Muscle of arm (tissue), 12 donors: ENCODE data around the gene WNT3A. TPM values are rescaled to one million over a fixed set of nuclear protein-coding genes. Genes with fewer than 3 reads are reported as not detected.

Experiments used
- DNase-seq: peaks from one replicate; pipeline ENCODE4 v3.0.0-alpha.2; 2013
- polyA plus RNA-seq, 12 donors: library from polyadenylated mRNA; unstranded; fragments of 120-200 nt; gene quantifications; one replicate each; pipeline ENCODE4 v1.2.1, GENCODE V29; 2013; ENCODE audit not compliant: insufficient read length in 12 of 12

The WNT3A gene
- polyA plus RNA-seq, 12 donors: 0.04 to 2.0 (median 0.38) TPM; not detected in 8

GRCh38 chr1:228031276-228031995, 24.6 kb downstream of the WNT3A start:
- DNase-seq: no peak

- DNase-seq: no peak
Observed at GRCh38 chr1:228032041-228032440, 25.2 kb downstream of the WNT3A start.

DNA sequence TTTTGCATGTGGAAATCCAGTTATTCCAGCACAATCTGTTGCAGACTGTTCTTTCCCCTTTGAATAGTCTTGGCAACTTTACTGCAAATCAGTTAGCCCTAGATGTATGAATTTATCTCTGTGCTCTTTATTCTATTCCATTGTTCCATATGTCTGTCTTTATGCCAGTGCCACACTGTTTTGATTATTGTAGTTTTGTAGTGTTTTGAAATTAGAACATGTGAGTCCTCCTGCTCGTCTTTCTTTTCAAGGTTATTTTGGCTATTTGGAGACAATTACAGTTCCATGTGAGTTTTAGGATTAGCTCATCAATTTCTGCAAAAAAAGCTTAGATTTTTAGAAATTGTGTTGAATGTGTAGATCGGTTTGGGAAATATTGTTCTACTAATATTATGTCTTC, 26.6 kb downstream of the WNT3A start:
- no peak for DNase-seq

- DNase-seq: no peak
Observed at GRCh38 chr1:228034954-228035837, 28.4 kb downstream of the WNT3A start.

DNA sequence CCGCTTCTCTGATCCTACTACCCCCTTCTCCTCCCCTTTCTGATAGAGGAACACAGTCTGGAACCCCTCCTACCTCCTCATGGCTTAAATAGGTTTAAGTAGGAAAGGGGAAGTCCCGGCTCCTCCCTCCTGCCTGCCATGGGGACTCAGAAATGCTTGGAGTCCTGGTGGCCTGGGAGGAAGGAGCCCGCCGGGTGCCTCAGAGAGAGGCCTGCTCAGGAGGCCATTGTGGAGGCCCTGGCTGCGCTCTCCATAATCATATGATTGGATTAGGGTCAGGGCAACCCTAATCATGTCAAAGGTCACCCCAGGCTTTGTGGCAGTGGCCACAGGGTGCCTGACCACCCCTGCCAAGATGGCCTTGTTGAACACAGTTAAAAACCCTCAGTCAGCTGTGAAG, 29.0 kb downstream of the WNT3A start:
- DNase-seq: no peak

- DNase-seq: no peak
Observed at GRCh38 chr1:228036701-228037231, 30.0 kb downstream of the WNT3A start.

GRCh38 chr1:228037401-228038386, 30.9 kb downstream of the WNT3A start:
- no peak for DNase-seq

DNA sequence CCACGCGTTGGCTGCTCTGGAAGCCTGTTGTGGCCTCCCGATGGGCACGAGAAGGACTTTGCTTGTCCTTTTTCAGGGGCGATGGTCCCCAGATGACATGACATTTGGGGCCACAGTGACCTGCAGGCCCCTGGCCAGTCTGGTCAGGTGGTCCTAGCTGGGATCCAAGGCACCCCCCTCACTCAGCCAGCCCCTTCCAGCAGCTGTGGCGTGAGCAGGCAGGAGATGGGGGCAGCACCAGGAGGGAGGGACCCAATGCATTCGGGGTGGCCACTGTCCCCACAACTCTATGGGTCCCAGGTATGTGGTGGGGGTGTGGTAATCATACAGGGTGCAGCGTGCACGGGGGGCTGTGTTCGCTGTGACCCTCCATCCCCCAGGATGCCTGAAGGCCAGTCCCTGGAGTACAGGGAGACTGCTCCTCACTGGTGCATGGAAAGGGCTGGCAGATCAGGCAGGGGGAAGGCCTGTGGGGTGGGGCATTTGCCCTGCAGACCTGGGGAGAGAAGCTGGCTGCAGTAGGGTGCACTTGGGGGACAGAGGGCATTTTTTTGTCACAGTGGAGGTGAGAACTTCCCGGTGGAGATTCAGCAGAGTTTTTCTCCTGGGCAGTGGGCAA, 31.7 kb downstream of the WNT3A start:
- no peak for DNase-seq

- no peak for DNase-seq
Observed at GRCh38 chr1:228039006-228039903, 32.5 kb downstream of the WNT3A start.

GRCh38 chr1:228039986-228040385, 33.2 kb downstream of the WNT3A start:
- no peak for DNase-seq

DNA sequence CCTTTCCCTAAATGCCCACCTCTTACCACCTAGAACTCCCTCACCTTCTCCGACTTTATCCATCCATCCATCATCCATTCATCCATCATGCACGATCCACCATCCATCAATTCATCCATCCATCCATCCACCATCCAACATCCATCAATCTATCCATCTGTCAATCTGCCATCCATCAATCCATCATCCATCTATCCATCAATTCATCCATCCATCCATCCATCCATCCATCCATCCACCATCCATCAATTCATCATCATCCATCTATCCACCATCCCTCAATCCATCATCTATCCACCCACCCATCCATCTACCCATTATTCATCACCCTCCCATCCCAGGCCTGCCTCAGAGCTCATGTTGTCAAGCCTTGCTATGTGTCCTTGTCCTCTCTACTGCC, 34.5 kb downstream of the WNT3A start:
- no peak for DNase-seq

- DNase-seq: no peak
Observed at GRCh38 chr1:228042508-228042907, 35.7 kb downstream of the WNT3A start.

GRCh38 chr1:228043281-228043848, 36.6 kb downstream of the WNT3A start:
- no peak for DNase-seq

- no peak for DNase-seq
Observed at GRCh38 chr1:228044961-228045360, 38.2 kb downstream of the WNT3A start.

GRCh38 chr1:228045405-228045804, 38.6 kb downstream of the WNT3A start:
- no peak for DNase-seq

- DNase-seq: no peak
Observed at GRCh38 chr1:228045871-228046270, 39.1 kb downstream of the WNT3A start.

- DNase-seq: no peak
Observed at GRCh38 chr1:228046421-228047182, 39.8 kb downstream of the WNT3A start.

DNA sequence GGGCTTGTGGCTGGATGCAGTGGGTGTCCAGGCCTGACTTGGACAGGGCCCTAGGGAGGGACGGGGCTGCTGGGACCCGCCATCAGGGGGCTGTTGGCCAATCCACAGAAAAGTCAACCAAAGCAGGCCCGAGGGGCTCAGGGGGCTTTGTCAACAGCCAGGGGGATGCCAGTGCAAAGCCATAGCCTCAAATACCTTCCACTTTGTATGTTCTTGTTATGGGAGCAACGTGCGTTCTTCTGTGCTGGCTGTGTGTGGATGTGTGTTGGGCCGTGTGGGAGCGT, 40.3 kb downstream of the WNT3A start:
- no peak for DNase-seq

GRCh38 chr1:228048120-228048519, 41.3 kb downstream of the WNT3A start:
- no peak for DNase-seq
